ENCODE data around the gene TMC4.
"Not testable (repeated sequence)": the region's sequence is repeated elsewhere in the genome, so short reads cannot be mapped to it uniquely, and the experiment has no call there.

- TF ChIP-seq, protein P1, sequence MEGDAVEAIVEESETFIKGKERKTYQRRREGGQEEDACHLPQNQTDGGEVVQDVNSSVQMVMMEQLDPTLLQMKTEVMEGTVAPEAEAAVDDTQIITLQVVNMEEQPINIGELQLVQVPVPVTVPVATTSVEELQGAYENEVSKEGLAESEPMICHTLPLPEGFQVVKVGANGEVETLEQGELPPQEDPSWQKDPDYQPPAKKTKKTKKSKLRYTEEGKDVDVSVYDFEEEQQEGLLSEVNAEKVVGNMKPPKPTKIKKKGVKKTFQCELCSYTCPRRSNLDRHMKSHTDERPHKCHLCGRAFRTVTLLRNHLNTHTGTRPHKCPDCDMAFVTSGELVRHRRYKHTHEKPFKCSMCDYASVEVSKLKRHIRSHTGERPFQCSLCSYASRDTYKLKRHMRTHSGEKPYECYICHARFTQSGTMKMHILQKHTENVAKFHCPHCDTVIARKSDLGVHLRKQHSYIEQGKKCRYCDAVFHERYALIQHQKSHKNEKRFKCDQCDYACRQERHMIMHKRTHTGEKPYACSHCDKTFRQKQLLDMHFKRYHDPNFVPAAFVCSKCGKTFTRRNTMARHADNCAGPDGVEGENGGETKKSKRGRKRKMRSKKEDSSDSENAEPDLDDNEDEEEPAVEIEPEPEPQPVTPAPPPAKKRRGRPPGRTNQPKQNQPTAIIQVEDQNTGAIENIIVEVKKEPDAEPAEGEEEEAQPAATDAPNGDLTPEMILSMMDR (IDR thresholded peaks at IDR 0.05) = not testable (repeated sequence)
- not testable (repeated sequence) for TF ChIP-seq POLR2A (IDR thresholded peaks at IDR 0.05)
Measured at GRCh38 chr19:54219702-54220101, 46.7 kb upstream of the TMC4 start.

Data from testis (tissue), 2 donors.